ENCODE measurements around the gene CENPP.

Gene CENPP

GRCh38 chr9:92482805-92483204 lies 157.1 kb downstream of the CENPP start:
- no peak overlapping the region for H3K9ac ChIP-seq
- H3K27ac ChIP-seq = no peak overlapping the region
- no peaks in the 10 kb centered on the region for H3K79me2 ChIP-seq
- H3K9me3 ChIP-seq (ENCODE audit: control insufficient read depth, low read length) = no peaks in the 10 kb centered on the region
- no peak overlapping the region for H3K4me2 ChIP-seq (ENCODE audit: low read length)
- no peaks in the 10 kb centered on the region for H3K36me3 ChIP-seq (ENCODE audit: control insufficient read depth, insufficient read depth, low read length)
- no peak overlapping the region for H3K4me3 ChIP-seq (ENCODE audit: low read depth, low read length)
- TF ChIP-seq CTCF (IDR thresholded peaks at IDR 0.05) = no peak
- H3K27me3 ChIP-seq (ENCODE audit: control insufficient read depth, insufficient read depth, low read length) = no peaks in the 10 kb centered on the region
- H3K4me1 ChIP-seq = no peaks in the 10 kb centered on the region
- no peak overlapping the region for H2AFZ ChIP-seq

- no peak overlapping the region for H3K9ac ChIP-seq
- no peak overlapping the region for H3K4me2 ChIP-seq (ENCODE audit: low read length)
- no peaks in the 10 kb centered on the region for H3K4me1 ChIP-seq
- H3K79me2 ChIP-seq = no peaks in the 10 kb centered on the region
- no peak for TF ChIP-seq CTCF (IDR thresholded peaks at IDR 0.05)
- no peaks in the 10 kb centered on the region for H3K27me3 ChIP-seq (ENCODE audit: control insufficient read depth, insufficient read depth, low read length)
- no peak overlapping the region for H3K27ac ChIP-seq
- H2AFZ ChIP-seq = no peak overlapping the region
- H3K36me3 ChIP-seq (ENCODE audit: control insufficient read depth, insufficient read depth, low read length) = no peaks in the 10 kb centered on the region
- no peak overlapping the region for H3K4me3 ChIP-seq (ENCODE audit: low read depth, low read length)
- H3K9me3 ChIP-seq (ENCODE audit: control insufficient read depth, low read length) = no peaks in the 10 kb centered on the region
Measured at GRCh38 chr9:92483627-92484545, 158.1 kb downstream of the CENPP start.

DNA sequence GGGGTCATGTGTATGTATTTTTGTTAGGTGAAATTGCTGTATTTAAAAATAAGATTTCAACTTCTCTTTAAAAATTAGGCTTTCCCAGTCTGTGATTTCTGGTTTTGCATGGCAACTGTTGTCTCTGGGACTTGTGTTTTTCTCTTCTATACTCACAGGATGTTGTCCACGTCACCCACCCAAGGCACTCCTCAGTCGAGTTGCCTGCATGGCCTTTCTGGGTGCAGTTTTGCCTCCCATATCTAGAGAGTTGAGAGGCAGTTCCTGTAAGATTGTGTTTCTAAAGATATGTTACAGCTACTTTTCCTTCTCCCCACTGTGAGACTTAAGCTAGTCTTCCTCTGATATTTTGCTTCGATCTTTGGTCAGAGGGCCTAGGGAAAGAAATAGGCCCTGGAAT lies 158.8 kb downstream of the CENPP start:
- Histone ChIP-seq H3K36me3 (ENCODE audit: control insufficient read depth, insufficient read depth, low read length) (no peaks in the 10 kb centered on the region), H3K79me2 (no peaks in the 10 kb centered on the region), H3K27me3 (ENCODE audit: control insufficient read depth, insufficient read depth, low read length) (no peaks in the 10 kb centered on the region), H2AFZ (no peak overlapping the region), H3K4me3 (ENCODE audit: low read depth, low read length) (no peak overlapping the region), H3K9ac (no peak overlapping the region), H3K9me3 (ENCODE audit: control insufficient read depth, low read length) (no peaks in the 10 kb centered on the region), H3K27ac (no peak overlapping the region), H3K4me2 (ENCODE audit: low read length) (no peak overlapping the region), H3K4me1 (no peaks in the 10 kb centered on the region)
- no peak for TF ChIP-seq CTCF (IDR thresholded peaks at IDR 0.05)

DNA sequence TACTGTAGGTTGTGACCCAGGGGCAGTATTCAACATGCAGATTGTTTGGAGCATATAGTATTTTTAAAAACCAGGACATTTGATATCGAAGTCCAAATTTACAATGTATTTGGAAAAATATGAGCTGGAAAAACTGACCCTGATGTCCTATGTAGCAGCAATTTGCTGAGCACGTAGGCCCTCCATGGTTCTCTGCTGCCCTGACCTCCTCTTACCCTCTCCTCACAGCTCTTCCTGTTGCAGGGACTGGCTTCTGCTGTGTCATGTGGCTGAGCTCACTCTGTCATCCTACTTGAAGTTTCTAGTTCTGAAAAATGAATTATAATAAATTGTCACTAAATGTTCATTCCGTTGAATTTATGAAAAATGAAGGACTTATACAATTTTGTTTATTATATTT lies 160.6 kb downstream of the CENPP start:
- no peak for TF ChIP-seq CTCF (IDR thresholded peaks at IDR 0.05)
- Histone ChIP-seq H3K27me3 (ENCODE audit: control insufficient read depth, insufficient read depth, low read length) (no peaks in the 10 kb centered on the region), H3K27ac (no peak overlapping the region)

More for the DNA sequence above, 160.6 kb downstream of the CENPP start:
- H3K4me2 ChIP-seq (ENCODE audit: low read length) = no peak overlapping the region
- H3K4me1 ChIP-seq = no peaks in the 10 kb centered on the region
- no peak overlapping the region for H2AFZ ChIP-seq
- no peak overlapping the region for H3K4me3 ChIP-seq (ENCODE audit: low read depth, low read length)
- H3K9me3 ChIP-seq (ENCODE audit: control insufficient read depth, low read length) = no peaks in the 10 kb centered on the region
- no peak overlapping the region for H3K9ac ChIP-seq
- no peaks in the 10 kb centered on the region for H3K36me3 ChIP-seq (ENCODE audit: control insufficient read depth, insufficient read depth, low read length)
- H3K79me2 ChIP-seq = no peaks in the 10 kb centered on the region
